AG09319 (cell line): ENCODE measurements around the gene ABCA8.

Experiments
- DNase-seq: peaks from one replicate; pipeline ENCODE4 v3.0.0-alpha.2; 2010; ENCODE audit warnings: low read depth; ENCODE audit errors: extremely low read depth
- CTCF ChIP-seq: IDR thresholded peaks from 2 replicates; pipeline ENCODE4 v1.5.1; 2011; ENCODE audit warnings: low read depth, mild to moderate bottlenecking, inconsistent platforms, low read length, moderate library complexity

The ABCA8 gene

GRCh38 chr17:68939195-68939594 is 16.0 kb downstream of the ABCA8 start:
- no peak for TF ChIP-seq CTCF
- DNase-seq = no peak

- no peak for TF ChIP-seq CTCF
Measured at GRCh38 chr17:68937890-68938514, 17.2 kb downstream of the ABCA8 start.

GRCh38 chr17:68927516-68927915 is 27.7 kb downstream of the ABCA8 start:
- no peak for DNase-seq
- TF ChIP-seq CTCF = no peak

More at GRCh38 chr17:68937890-68938514, 17.2 kb downstream of the ABCA8 start:
- no peak for DNase-seq

GRCh38 chr17:68924793-68925720 is 30.1 kb downstream of the ABCA8 start:
- TF ChIP-seq CTCF = no peak
- DNase-seq = no peak

- no peak for TF ChIP-seq CTCF
- DNase-seq = no peak
Measured at GRCh38 chr17:68910789-68911431, 44.3 kb downstream of the ABCA8 start.

- no peak for TF ChIP-seq CTCF
- no peak for DNase-seq
Measured at GRCh38 chr17:68910251-68910705, 44.9 kb downstream of the ABCA8 start.
